K562 (cell line): ENCODE results near the gene WT1. TPM values are rescaled to one million over a fixed set of nuclear protein-coding genes. Genes with fewer than 3 reads are reported as not detected.

Source experiments
- ATAC-seq: fragments of 200-7000 bp; cut with Tn5 transposase; 3 replicates; pipeline ENCODE4 v1.9.1; 2020; ENCODE audit warnings: moderate library complexity
- BruUV-seq: library from RNA; stranded (reverse); fragments of 400-500 nt; replicated peaks from 2 replicates; lab custom pipeline; 2021; lab: Mats Ljungman, UMichigan
- CTCF ChIA-PET: fragments of 300-600 bp; formaldehyde crosslinking; extraction: SDS; loops from one replicate; lab custom pipeline; 2021; ENCODE audit warnings: low intra/inter-chr PET ratio; lab: Yijun Ruan, JAX
- POLR2A ChIA-PET: fragments of 300-600, 350-650 bp; sonication (Branson Sonifier 250); formaldehyde crosslinking; extraction: SDS; loops from one replicate; lab custom pipeline; 2021; ENCODE audit warnings: antibody characterized with exemption, inconsistent platforms; lab: Yijun Ruan, JAX
- DNase-seq, 4 experiments: peaks; one replicate each; pipeline versions ENCODE4 v3.0.0 to v3.0.0-alpha.2; 2011 to 2018; ENCODE audit warnings: low spot score in 3 of 4, mixed read lengths in 3 of 4; ENCODE audit errors: extremely low read depth in 1 of 4
- FAIRE-seq: peaks from 2 replicates; lab custom pipeline; 2011; peaks lifted over from hg19 to GRCh38; lab: Jason Lieb, UNC
- H2AFZ ChIP-seq: 2 replicates; pipeline ENCODE4 v1.6.0; 2011; ENCODE audit warnings: low read depth, low read length, control low read depth, inconsistent platforms
- H3K27ac ChIP-seq: fragments of 200-600 bp; 3 replicates; pipeline ENCODE4 v1.8.0; 2011; ENCODE audit warnings: low read depth, mild to moderate bottlenecking, control low read depth, inconsistent platforms, low read length, moderate library complexity, mixed read lengths; ENCODE audit errors: extremely low read depth
- H3K27me3 ChIP-seq, 2 experiments: fragments of 300-600 bp in 1 of 2; 2 replicates in 1 of 2; 3 replicates in 1 of 2; pipeline versions ENCODE4 v1.6.0 to v1.8.0; 2011; ENCODE audit warnings: inconsistent platforms in 2 of 2, low read length in 2 of 2, mild to moderate bottlenecking in 1 of 2, mixed read lengths in 1 of 2, moderate library complexity in 1 of 2; ENCODE audit not compliant: control insufficient read depth in 2 of 2, insufficient read depth in 2 of 2
- H3K36me3 ChIP-seq: fragments of 300-600 bp; 3 replicates; pipeline ENCODE4 v1.8.0; 2011; ENCODE audit warnings: mild to moderate bottlenecking, low read length, inconsistent platforms; ENCODE audit not compliant: control insufficient read depth, insufficient read depth
- H3K4me1 ChIP-seq, 2 experiments: fragments of 200-600 bp in 1 of 2; replicated peaks in 1 of 2; 2 replicates in 1 of 2; 3 replicates in 1 of 2; pipeline versions ENCODE4 v1.5.1 to v1.8.0; 2011; ENCODE audit warnings: inconsistent platforms in 2 of 2, low read length in 2 of 2, mild to moderate bottlenecking in 1 of 2, mixed read lengths in 1 of 2, moderate library complexity in 1 of 2; ENCODE audit not compliant: control insufficient read depth in 2 of 2, insufficient read depth in 2 of 2
- H3K4me2 ChIP-seq: 2 replicates; pipeline ENCODE4 v1.6.1; 2011; ENCODE audit warnings: low read length, control low read depth, inconsistent platforms, mixed read lengths; ENCODE audit not compliant: insufficient read depth
- H3K4me3 ChIP-seq: fragments of 200-600 bp; sonication (generic), shearing (Covaris generic); 2 replicates; pipeline ENCODE4 v1.5.1; 2016; ENCODE audit warnings: control low read depth, inconsistent platforms
- H3K79me2 ChIP-seq: fragments of 200-600 bp; 3 replicates; pipeline ENCODE4 v1.8.0; 2011; ENCODE audit warnings: low read length, inconsistent platforms; ENCODE audit not compliant: control insufficient read depth, insufficient read depth
- H3K9ac ChIP-seq, 2 experiments: 2 replicates each; pipeline versions ENCODE4 v1.6.0 to v1.6.1; 2011; ENCODE audit warnings: low read depth in 2 of 2, low read length in 2 of 2, control low read depth in 1 of 2, inconsistent platforms in 1 of 2, mild to moderate bottlenecking in 1 of 2, mixed read lengths in 1 of 2; ENCODE audit not compliant: insufficient read depth in 1 of 2
- H3K9me1 ChIP-seq: one replicate; pipeline ENCODE4 v1.6.0; 2011; ENCODE audit warnings: inconsistent platforms, mild to moderate bottlenecking, low read length, moderate library complexity; ENCODE audit not compliant: control insufficient read depth, insufficient read depth
- H3K9me3 ChIP-seq: replicated peaks from 2 replicates; pipeline ENCODE4 v1.5.1; 2011; ENCODE audit warnings: low read depth, low read length, inconsistent platforms; ENCODE audit not compliant: control insufficient read depth, insufficient read depth
- H4K20me1 ChIP-seq: replicated peaks from 2 replicates; pipeline ENCODE4 v1.6.1; 2011; ENCODE audit warnings: low read length, inconsistent platforms, mixed read lengths; ENCODE audit not compliant: control insufficient read depth, insufficient read depth
- ATF3 ChIP-seq, 2 experiments: fragments of 450-650 bp in 1 of 2; sonication (generic) in 1 of 2; formaldehyde crosslinking in 1 of 2; IDR thresholded peaks in 1 of 2; conservative IDR thresholded peaks in 1 of 2; 2 replicates each; pipeline versions ENCODE4 v1.6.1 to v1.8.1; 2016 to 2023; ENCODE audit warnings: mild to moderate bottlenecking in 2 of 2, moderate library complexity in 2 of 2, inconsistent platforms in 1 of 2, missing genetic modification reagents in 1 of 2
- BCOR ChIP-seq: fragments of 450-650 bp; IDR thresholded peaks from 2 replicates; pipeline ENCODE4 v1.6.1; 2016
- DLX4 ChIP-seq: fragments of 250-450 bp; sonication (Bioruptor Pico); IDR thresholded peaks from 2 replicates; pipeline ENCODE4 v1.6.1; 2021; ENCODE audit warnings: mild to moderate bottlenecking
- FIP1L1 ChIP-seq: fragments of 200-400 bp; formaldehyde crosslinking; IDR thresholded peaks from 2 replicates; pipeline ENCODE4 v1.6.1; 2018; ENCODE audit warnings: mild to moderate bottlenecking, low read depth, low read length; ENCODE audit not compliant: poor library complexity, severe bottlenecking
- HMG20B ChIP-seq: fragments of 250-450 bp; sonication (Bioruptor Pico); IDR thresholded peaks from 2 replicates; pipeline ENCODE4 v1.5.0; 2021; ENCODE audit warnings: mild to moderate bottlenecking
- IRF9 ChIP-seq: fragments of 450-650 bp; IDR thresholded peaks from 2 replicates; pipeline ENCODE4 v1.6.1; 2016; ENCODE audit warnings: missing biosample characterization, missing genetic modification characterization
- KLF1 ChIP-seq: fragments of 450-650 bp; IDR thresholded peaks from 2 replicates; pipeline ENCODE4 v1.6.1; 2016; ENCODE audit warnings: missing genetic modification characterization, missing compliant biosample characterization
- NFRKB ChIP-seq: fragments of 450-650 bp; IDR thresholded peaks from 2 replicates; pipeline ENCODE4 v1.6.1; 2016; ENCODE audit warnings: low read depth
- PURB ChIP-seq: sonication (generic); formaldehyde crosslinking; IDR thresholded peaks from 2 replicates; pipeline ENCODE4 v1.9.0; 2021; ENCODE audit warnings: low read depth, mild to moderate bottlenecking, missing genetic modification reagents
- SMARCA5 ChIP-seq: fragments of 450-650 bp; IDR thresholded peaks from 2 replicates; pipeline ENCODE4 v1.6.1; 2016
- SNIP1 ChIP-seq: fragments of 450-650 bp; IDR thresholded peaks from 2 replicates; pipeline ENCODE4 v1.7.1; 2017; ENCODE audit warnings: low read depth, mild to moderate bottlenecking
- SRSF9 ChIP-seq: fragments of 200-400 bp; formaldehyde crosslinking; IDR thresholded peaks from 2 replicates; pipeline ENCODE4 v1.6.1; 2017; ENCODE audit warnings: low read depth, low read length, borderline replicate concordance
- TCF7 ChIP-seq: sonication (generic); IDR thresholded peaks from 2 replicates; pipeline ENCODE4 v1.6.1; 2016; ENCODE audit warnings: antibody characterized with exemption, borderline replicate concordance
- USF1 ChIP-seq: sonication (generic); formaldehyde crosslinking; IDR thresholded peaks from 2 replicates; pipeline ENCODE4 v1.9.0; 2022; ENCODE audit warnings: mild to moderate bottlenecking, missing genetic modification reagents
- ZNF41 ChIP-seq: fragments of 250-450 bp; sonication (Bioruptor Pico); conservative IDR thresholded peaks from 2 replicates; pipeline ENCODE4 v1.4.0; 2020; ENCODE audit warnings: mild to moderate bottlenecking
- ZNF561 ChIP-seq: fragments of 450-650 bp; formaldehyde crosslinking; conservative IDR thresholded peaks from 2 replicates; pipeline ENCODE4 v1.4.0; 2020; ENCODE audit warnings: mild to moderate bottlenecking, moderate library complexity
- WGBS: fragments of 100-300 bp; shearing (Covaris generic); methylation state at CpG from one replicate; pipeline ENCODE4 v1.1.6; 2016; ENCODE audit warnings: low coverage, mixed read lengths; ENCODE audit not compliant: insufficient coverage; ENCODE audit errors: missing lambda C conversion rate; 5-methylcytosine and 5-hydroxymethylcytosine counted together
- in situ Hi-C: fragments of 300-500 bp; cut with MboI; formaldehyde crosslinking; loops from 4 replicates; pipeline ENCODE4 v1.15.0; 2018; ENCODE audit warnings: inconsistent platforms, mixed read lengths
- intact Hi-C: fragments of 100-400 bp; cut with micrococcal nuclease; formaldehyde crosslinking; loops from 2 replicates; pipeline ENCODE4 v1.14.2; 2022
- polyA plus RNA-seq, 8 experiments: library from polyadenylated mRNA; depleted of rRNA in 4 of 8; stranded (reverse) in 5 of 8; unstranded in 3 of 8; fragments of >200 nt; fragmentation: Nextera tagmentation in 2 of 8; fragmentation: Illumina TruSeq in 1 of 8; extraction: Ambion mirVana in 2 of 8; extraction: Trizol in 1 of 8; gene quantifications; 2 replicates each; pipeline versions ENCODE4 v1.2.1 to v1.2.3, GENCODE V29; 2011 to 2014; ENCODE audit warnings: inconsistent platforms in 1 of 8, missing spikeins in 1 of 8
- total RNA-seq, 7 experiments: library from RNA; depleted of rRNA in 6 of 7; stranded (reverse); fragments of >200 nt in 6 of 7; fragmentation: Illumina TruSeq in 2 of 7; extraction: Trizol in 2 of 7; gene quantifications; 2 replicates each; pipeline versions ENCODE4 v1.2.1 to v1.2.3, GENCODE V29; 2011 to 2021; ENCODE audit warnings: low replicate concordance in 1 of 7

The WT1 gene
- total and polyA plus RNA-seq, 9 of the 15 experiments (the other 6 are each of a cell fraction or from before 2014, with no cell fraction given) = 7.1 to 33.8 (median 19.4) TPM

DNA sequence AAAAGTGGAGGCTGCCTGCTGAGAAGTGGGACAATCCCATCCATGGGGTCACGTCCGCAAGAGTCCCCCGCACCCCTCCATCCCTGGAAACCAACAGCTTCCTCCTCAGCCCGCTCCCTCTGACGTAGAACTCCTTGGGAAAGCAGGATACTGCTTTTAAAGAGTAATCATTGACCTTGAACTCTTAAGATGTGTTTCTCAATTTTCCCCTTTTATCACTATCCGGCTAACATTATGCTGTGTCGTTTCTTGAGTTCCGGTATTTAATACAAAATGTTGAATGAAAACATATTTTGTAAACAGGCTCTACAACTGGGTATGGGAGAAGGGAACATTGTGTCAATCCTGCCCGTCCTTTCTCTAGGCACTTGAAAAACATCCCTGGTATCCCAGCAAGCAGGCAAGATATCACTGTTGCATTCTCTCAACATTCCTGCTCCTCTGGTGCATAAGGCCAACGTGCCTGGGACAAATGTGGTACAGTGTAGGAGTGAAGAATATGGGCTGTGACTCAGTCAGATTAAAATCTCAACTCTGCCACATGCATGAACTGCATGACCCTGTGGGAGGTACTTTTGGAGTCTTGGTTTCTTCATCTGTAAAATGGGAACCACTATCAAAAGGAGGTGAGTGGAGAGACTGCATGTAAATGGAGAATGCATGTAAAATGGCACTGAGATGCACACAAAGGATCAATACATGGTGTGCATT lies 52.8 kb downstream of the WT1 start (continued):
- TF ChIP-seq ATF3 (IDR thresholded peaks at IDR 0.05) = peak; percentile 44; the same call in 1 of the 2 replicates
- TF ChIP-seq ATF3 (CRISPR knock-in tag; conservative IDR thresholded peaks at IDR 0.05) = no peak
- TF ChIP-seq, all 486 proteins: peak for 29

DNA sequence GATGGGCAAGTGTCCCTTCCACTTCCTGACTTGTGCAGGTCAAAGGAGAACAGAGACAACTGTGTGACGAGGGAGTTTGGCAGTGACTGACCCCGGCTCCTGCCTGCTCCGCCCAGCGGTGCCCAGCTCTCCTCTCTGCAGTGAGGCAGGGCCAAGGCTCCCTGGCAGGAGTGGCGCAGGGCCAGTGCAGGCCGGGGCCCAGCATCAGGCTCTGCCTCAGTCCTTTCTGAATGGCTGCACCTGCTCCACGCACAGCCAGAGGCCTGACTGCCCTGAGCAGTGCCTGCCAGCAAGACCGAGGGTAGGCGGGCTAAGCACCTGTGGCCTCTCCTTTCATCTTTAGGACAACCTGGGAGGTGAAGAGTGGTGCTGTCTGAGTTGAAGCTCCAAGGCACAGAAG lies 54.2 kb downstream of the WT1 start:
- peaks cover 4 to 18% of the 10 kb centered on the region in 2 experiments for H3K4me1 ChIP-seq
- no peak overlapping the region for H3K4me2 ChIP-seq
- WGBS = 69% methylated on average over 4 of the region's 9 CpGs
- H3K27me3 ChIP-seq = no peaks in the 10 kb centered on the region
- intact Hi-C loops = no loop called here
- H3K27ac ChIP-seq = no peak overlapping the region
- H3K9me3 ChIP-seq = no peaks in the 10 kb centered on the region
- H3K36me3 ChIP-seq = peaks cover 21% of the 10 kb centered on the region
- in situ Hi-C loops = loop anchor here (10.0 kb wide), 1 partner anchor 204 kb away; the partner anchor contains the start of gene EIF3M
- FAIRE-seq (no peak), ATAC-seq (no peak), DNase-seq (no peak)
- CTCF ChIA-PET = no interaction called here
- no peak overlapping the region for H3K9ac ChIP-seq
- no peaks in the 10 kb centered on the region for H4K20me1 ChIP-seq
- H2AFZ ChIP-seq = no peak overlapping the region
- H3K9me1 ChIP-seq = no peaks in the 10 kb centered on the region
- POLR2A ChIA-PET = no interaction called here
- no peaks in the 10 kb centered on the region for H3K79me2 ChIP-seq
- BruUV-seq = no TSS peak
- no peak overlapping the region for H3K4me3 ChIP-seq
- TF ChIP-seq ZNF41 (no peak), ZNF561 (no peak), FIP1L1 (no peak), BCOR (no peak), SNIP1 (no peak), KLF1 (tag) (no peak), HMG20B (CRISPR knock-in tag) (no peak), NFRKB (no peak), IRF9 (tag) (no peak), DLX4 (no peak), USF1 (CRISPR knock-in tag) (no peak), TCF7 (no peak), SRSF9 (no peak), SMARCA5 (no peak), PURB (CRISPR knock-in tag) (no peak)
